GM23338 (cell line): ENCODE results near the gene NIM1K. TPM values are rescaled to one million over a fixed set of nuclear protein-coding genes. Genes with fewer than 3 reads are reported as not detected.
"Not testable (repeated sequence)": the region's sequence is repeated elsewhere in the genome, so short reads cannot be mapped to it uniquely, and the experiment has no call there.

Experiments
- ATAC-seq: fragments of 200-7000 bp; cut with Tn5 transposase; 3 replicates; pipeline ENCODE4 v1.9.1; 2020
- DNase-seq: peaks from one replicate; pipeline ENCODE4 v3.0.0-alpha.2; 2015; ENCODE audit warnings: low spot score
- H2AFZ ChIP-seq: fragments of 200-600 bp; sonication (generic); 2 replicates; pipeline ENCODE4 v1.8.0; 2016; ENCODE audit warnings: antibody characterized with exemption, mild to moderate bottlenecking, moderate library complexity
- H3F3A ChIP-seq: fragments of 200-600 bp; sonication (generic); replicated peaks from 2 replicates; pipeline ENCODE4 v1.8.0; 2017; ENCODE audit warnings: antibody characterized with exemption, mixed run types, low read depth
- H3K27ac ChIP-seq: fragments of 200-600 bp; sonication (generic); 2 replicates; pipeline ENCODE4 v1.6.1; 2016; ENCODE audit warnings: low read depth
- H3K27me3 ChIP-seq: fragments of 200-600 bp; sonication (generic); 2 replicates; pipeline ENCODE4 v1.8.0; 2016; ENCODE audit warnings: mild to moderate bottlenecking, mixed run types, moderate library complexity; ENCODE audit not compliant: insufficient read depth
- H3K36me3 ChIP-seq: fragments of 200-600 bp; sonication (generic); 2 replicates; pipeline ENCODE4 v1.8.0; 2016; ENCODE audit warnings: mild to moderate bottlenecking; ENCODE audit not compliant: insufficient read depth
- H3K4me1 ChIP-seq: fragments of 200-600 bp; sonication (generic); 2 replicates; pipeline ENCODE4 v1.8.0; 2016; ENCODE audit warnings: mild to moderate bottlenecking, moderate library complexity; ENCODE audit not compliant: insufficient read depth
- H3K4me2 ChIP-seq: fragments of 200-600 bp; sonication (generic); 2 replicates; pipeline ENCODE4 v1.7.1; 2017; ENCODE audit warnings: mixed run types
- H3K4me3 ChIP-seq: fragments of 200-600 bp; sonication (generic); 2 replicates; pipeline ENCODE4 v1.6.1; 2016; ENCODE audit warnings: mixed run types
- H3K79me2 ChIP-seq: fragments of 200-600 bp; sonication (generic); replicated peaks from 2 replicates; pipeline ENCODE4 v1.8.0; 2017; ENCODE audit warnings: mild to moderate bottlenecking; ENCODE audit not compliant: insufficient read depth
- H3K9me2 ChIP-seq: fragments of 200-600 bp; sonication (generic); 2 replicates; pipeline ENCODE4 v1.8.0; 2017; ENCODE audit not compliant: insufficient read depth
- H4K20me1 ChIP-seq: fragments of 200-600 bp; sonication (generic); replicated peaks from 2 replicates; pipeline ENCODE4 v1.8.0; 2017; ENCODE audit warnings: mild to moderate bottlenecking; ENCODE audit not compliant: insufficient read depth
- H3K27ac Mint-ChIP-seq: 2 replicates; pipeline ENCODE4 v1.8.0; 2020; ENCODE audit warnings: inconsistent platforms, mild to moderate bottlenecking, moderate library complexity, mixed read lengths
- H3K27me3 Mint-ChIP-seq: 3 replicates; pipeline ENCODE4 v1.8.0; 2022; ENCODE audit warnings: low read depth, mild to moderate bottlenecking, moderate library complexity, mixed read lengths, inconsistent platforms; ENCODE audit not compliant: insufficient read depth, poor library complexity
- H3K36me3 Mint-ChIP-seq: 3 replicates; pipeline ENCODE4 v1.8.0; 2021; ENCODE audit warnings: low read depth, mild to moderate bottlenecking, inconsistent platforms, moderate library complexity, mixed read lengths
- H3K4me1 Mint-ChIP-seq: 3 replicates; pipeline ENCODE4 v1.8.0; 2020; ENCODE audit warnings: mild to moderate bottlenecking, inconsistent platforms, mixed read lengths
- H3K4me3 Mint-ChIP-seq: 3 replicates; pipeline ENCODE4 v1.8.0; 2021; ENCODE audit warnings: moderate library complexity, mild to moderate bottlenecking, inconsistent platforms, mixed read lengths
- H3K9me3 Mint-ChIP-seq: 3 replicates; pipeline ENCODE4 v1.8.0; 2020; ENCODE audit warnings: moderate library complexity, mild to moderate bottlenecking, inconsistent platforms, mixed read lengths
- REST ChIP-seq: IDR thresholded peaks from one replicate; pipeline ENCODE4 v1.6.1; 2018; ENCODE audit warnings: antibody characterized with exemption; ENCODE audit not compliant: unreplicated experiment
- polyA plus RNA-seq: library from polyadenylated mRNA; unstranded; fragments of >200 nt; fragmentation: Nextera tagmentation; extraction: Ambion mirVana; gene quantifications from 2 replicates; pipeline ENCODE4 v1.2.1, GENCODE V29; 2016
- small RNA-seq: library from RNA; depleted of rRNA; stranded (forward); fragments of <200 nt; gene quantifications from one replicate; pipeline ENCODE3, GENCODE V24; 2014; ENCODE audit warnings: low replicate concordance
- total RNA-seq: library from RNA; depleted of rRNA; stranded (reverse); fragments of >200 nt; shearing (Covaris generic); gene quantifications from 2 replicates; pipeline ENCODE4 v1.2.3, GENCODE V29; 2014; rRNA removed

NIM1K gene
- total and polyA plus RNA-seq, 2 experiments from 2014 or later, result not detected

GRCh38 chr5:43320846-43321245, 128.8 kb downstream of the NIM1K start (continued):
- no peak for TF ChIP-seq REST

DNA sequence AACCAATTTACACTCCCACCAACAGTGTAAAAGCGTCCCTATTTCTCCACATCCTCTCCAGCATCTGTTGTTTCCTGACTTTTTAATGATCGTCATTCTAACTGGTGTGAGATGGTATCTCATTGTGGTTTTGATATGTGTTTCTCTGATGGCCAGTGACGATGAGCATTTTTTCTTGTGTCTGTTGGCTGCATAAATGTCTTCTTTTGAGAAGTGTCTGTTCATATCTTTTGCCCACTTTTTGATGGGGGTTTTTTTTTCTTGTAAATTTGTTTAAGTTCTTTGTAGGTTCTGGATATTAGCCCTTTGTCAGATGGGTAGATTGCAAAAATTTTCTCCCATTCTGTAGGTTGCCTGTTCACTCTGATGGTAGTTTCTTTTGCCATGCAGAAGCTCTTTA, 131.5 kb downstream of the NIM1K start:
- not testable (repeated sequence) for H3K27ac Mint-ChIP-seq, H3K4me2 ChIP-seq

GRCh38 chr5:43325624-43326023, 133.6 kb downstream of the NIM1K start:
- not testable (repeated sequence) for H3K36me3 Mint-ChIP-seq, H3K4me1 Mint-ChIP-seq, ATAC-seq, H3K4me3 ChIP-seq, H3K4me1 ChIP-seq, H3K4me2 ChIP-seq, H3K79me2 ChIP-seq, H3K27me3 Mint-ChIP-seq, H3K4me3 Mint-ChIP-seq, H3K27ac ChIP-seq, H4K20me1 ChIP-seq, H3K27ac Mint-ChIP-seq, DNase-seq, H3F3A ChIP-seq, H3K27me3 ChIP-seq, H3K36me3 ChIP-seq, H3K9me2 ChIP-seq, H3K9me3 Mint-ChIP-seq, H2AFZ ChIP-seq

More for the DNA sequence above, 131.5 kb downstream of the NIM1K start:
- not testable (repeated sequence) for DNase-seq, H3K4me1 ChIP-seq, H3K36me3 ChIP-seq, H3K79me2 ChIP-seq, H3K4me3 Mint-ChIP-seq, H3K27me3 Mint-ChIP-seq, H3K36me3 Mint-ChIP-seq, ATAC-seq, H2AFZ ChIP-seq, H3K27ac ChIP-seq, H3K9me3 Mint-ChIP-seq, H4K20me1 ChIP-seq, H3K4me3 ChIP-seq, H3K27me3 ChIP-seq, H3K4me1 Mint-ChIP-seq, H3K9me2 ChIP-seq, H3F3A ChIP-seq

Small RNAs within 50 kb of the gene (small RNA-seq; reads per million reads assigned to genes)
- gene AC106800.4, result not detected

Other genes starting within 250 kb of the NIM1K start
- gene ANXA2R, start 151.9 kb upstream of the NIM1K start, total RNA-seq, result 0.21 TPM in 1 of 2 replicates, not detected in the other
- not detected in 2 replicates for gene ANXA2R, start 151.9 kb upstream of the NIM1K start, polyA plus RNA-seq
- gene ZNF131, start 71.3 kb upstream of the NIM1K start, total RNA-seq, result 38.0 and 42.6 TPM in 2 replicates
- 64.2 and 66.9 TPM in 2 replicates for gene ZNF131, start 71.3 kb upstream of the NIM1K start, polyA plus RNA-seq
- gene HMGCS1, start 121.2 kb downstream of the NIM1K start, total RNA-seq, result 278 and 339 TPM in 2 replicates
- gene HMGCS1, start 121.2 kb downstream of the NIM1K start, polyA plus RNA-seq, result 152 and 172 TPM in 2 replicates
- gene CCL28, start 220.2 kb downstream of the NIM1K start, total RNA-seq, result 3.4 and 5.7 TPM in 2 replicates
- gene CCL28, start 220.2 kb downstream of the NIM1K start, polyA plus RNA-seq, result 6.3 and 7.1 TPM in 2 replicates